ENCODE results near the gene SLIT3.

Gene SLIT3

GRCh38 chr5:169104937-169105494, 195.9 kb downstream of the SLIT3 start:
- DNase-seq (ENCODE audit: low spot score): no peak

DNA sequence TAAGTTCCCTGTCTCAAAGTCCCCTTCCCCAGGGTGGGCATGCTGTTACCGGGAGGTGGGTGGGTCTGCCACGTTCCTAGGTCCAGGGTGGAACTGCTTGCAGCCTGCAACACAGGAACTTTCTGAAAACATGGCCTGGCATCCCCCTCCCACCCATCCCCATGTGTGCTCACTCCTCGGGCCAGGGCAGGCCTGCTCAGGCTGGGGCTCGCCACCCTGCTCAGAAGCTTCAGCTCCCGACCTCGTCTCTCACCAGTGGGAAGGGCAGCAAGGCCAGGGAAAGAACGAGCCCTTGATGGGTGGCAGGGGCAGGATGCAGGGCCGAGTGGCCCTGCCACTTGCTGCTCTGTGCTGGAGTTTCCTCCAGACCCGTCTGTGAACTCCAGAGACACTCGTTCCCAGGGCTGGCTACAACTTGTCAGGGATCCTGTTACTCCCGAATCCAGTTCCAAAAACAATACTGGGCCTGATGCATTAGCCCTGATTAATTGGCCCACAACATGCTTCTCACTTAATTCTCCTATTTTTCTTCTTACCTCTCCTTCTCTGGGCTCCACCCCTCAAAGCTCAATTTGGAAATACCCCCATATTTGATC, 197.3 kb downstream of the SLIT3 start:
- no peak for DNase-seq (ENCODE audit: low spot score)

DNA sequence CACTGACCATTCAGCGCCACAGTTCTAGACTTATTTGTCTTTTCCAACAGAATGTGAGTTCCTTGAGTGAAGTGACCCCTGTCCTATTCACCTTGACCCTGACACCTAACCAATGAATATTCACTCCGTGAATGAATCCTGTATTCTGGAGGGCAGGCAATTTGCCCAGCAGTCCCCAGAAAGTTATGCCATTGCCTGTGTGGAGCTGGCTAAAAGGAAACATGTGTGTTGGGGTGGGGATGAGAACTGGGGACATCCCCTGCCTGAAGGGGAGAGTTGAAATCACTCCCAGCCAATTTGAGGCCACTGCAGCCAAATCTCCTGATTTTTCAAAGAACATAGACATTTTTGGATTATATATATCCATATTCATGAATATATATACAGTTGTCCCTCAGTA, 199.0 kb downstream of the SLIT3 start:
- DNase-seq (ENCODE audit: low spot score): no peak

DNA sequence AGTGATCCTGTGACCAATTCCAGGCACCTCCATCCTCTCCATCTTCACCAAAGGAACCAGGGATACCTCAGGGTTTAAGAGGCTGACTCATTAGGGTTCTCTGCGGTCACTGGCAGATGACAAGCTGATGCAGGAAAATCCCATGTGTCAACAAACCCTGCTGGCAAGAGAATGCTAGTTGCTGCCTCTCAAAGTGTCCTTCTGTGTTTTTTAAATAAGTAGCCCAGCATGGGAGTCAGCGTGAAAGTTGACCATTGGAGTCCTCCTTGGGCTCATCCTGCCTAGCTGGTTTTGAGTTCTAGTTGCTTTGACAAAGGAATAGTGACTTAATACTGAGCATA, 200.2 kb downstream of the SLIT3 start:
- DNase-seq (ENCODE audit: low spot score): no peak

- no peak for DNase-seq (ENCODE audit: low spot score)
Observed at GRCh38 chr5:169099801-169100734, 200.9 kb downstream of the SLIT3 start.

- DNase-seq (ENCODE audit: low spot score): no peak
Observed at GRCh38 chr5:169098331-169099121, 202.4 kb downstream of the SLIT3 start.

DNA sequence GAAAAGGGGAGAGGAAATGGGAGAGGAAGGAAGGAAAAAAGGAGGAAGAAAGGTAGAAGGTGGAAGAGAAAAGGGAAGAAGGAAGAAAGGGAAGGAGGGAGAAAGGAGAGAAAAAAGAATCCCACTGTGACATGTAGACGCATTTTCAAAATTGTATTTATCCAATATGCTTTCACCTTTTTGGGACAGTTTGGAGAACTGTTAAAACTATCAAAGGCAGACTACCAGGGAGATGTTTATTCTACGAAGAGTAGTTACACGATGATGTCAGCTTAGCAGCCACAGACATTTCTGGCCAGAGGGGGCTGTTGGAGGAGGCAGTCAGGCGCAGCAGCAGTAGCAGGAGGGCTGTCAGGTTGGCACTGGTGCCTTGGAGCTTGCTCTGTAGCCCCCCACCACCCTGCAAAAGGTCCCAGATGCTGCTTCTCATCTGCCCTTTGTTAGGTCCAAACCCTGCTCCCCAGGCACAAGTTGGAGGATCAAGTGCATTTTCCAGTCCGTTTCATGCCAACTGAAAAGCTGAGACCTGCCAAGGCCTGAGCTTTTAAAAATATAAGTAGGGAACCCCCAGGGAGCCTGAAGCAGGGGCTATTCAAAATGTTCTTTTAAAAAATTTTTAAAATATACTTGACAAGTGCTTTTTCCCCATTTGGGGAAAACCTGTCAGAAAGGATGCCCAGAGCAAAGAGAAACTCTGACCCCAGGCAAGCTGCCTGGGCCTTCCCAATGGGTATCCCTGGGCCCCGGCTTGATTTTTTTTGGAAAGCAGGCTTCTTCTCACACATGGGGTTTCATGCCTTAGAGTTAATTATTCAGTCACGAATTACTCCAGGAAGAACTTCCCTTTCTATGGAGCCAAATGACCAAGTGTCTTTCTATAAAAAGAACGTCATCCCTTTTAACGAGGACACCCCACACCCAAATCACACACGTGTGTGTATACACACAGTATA, 203.3 kb downstream of the SLIT3 start:
- DNase-seq (ENCODE audit: low spot score): no peak

DNA sequence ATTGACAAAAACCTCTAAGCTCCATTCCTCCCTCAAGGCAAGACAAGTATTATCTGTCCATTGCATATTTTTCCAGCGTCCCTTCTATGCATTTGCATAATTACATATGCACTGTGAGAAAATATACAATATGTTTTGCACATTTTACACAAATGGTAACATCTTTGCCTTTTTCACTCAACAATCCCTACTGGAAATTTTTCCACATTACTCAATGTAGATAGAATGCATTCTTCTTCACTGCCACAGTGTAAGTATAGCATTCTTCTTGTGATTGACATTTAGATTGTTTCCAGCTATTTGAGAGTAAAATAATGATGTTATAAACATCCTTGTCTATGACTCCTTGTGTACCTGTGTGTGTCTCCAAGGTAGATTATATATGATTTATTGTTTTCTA, 205.0 kb downstream of the SLIT3 start:
- DNase-seq (ENCODE audit: low spot score): no peak

GRCh38 chr5:169095410-169095960, 205.5 kb downstream of the SLIT3 start:
- no peak for DNase-seq (ENCODE audit: low spot score)

DNA sequence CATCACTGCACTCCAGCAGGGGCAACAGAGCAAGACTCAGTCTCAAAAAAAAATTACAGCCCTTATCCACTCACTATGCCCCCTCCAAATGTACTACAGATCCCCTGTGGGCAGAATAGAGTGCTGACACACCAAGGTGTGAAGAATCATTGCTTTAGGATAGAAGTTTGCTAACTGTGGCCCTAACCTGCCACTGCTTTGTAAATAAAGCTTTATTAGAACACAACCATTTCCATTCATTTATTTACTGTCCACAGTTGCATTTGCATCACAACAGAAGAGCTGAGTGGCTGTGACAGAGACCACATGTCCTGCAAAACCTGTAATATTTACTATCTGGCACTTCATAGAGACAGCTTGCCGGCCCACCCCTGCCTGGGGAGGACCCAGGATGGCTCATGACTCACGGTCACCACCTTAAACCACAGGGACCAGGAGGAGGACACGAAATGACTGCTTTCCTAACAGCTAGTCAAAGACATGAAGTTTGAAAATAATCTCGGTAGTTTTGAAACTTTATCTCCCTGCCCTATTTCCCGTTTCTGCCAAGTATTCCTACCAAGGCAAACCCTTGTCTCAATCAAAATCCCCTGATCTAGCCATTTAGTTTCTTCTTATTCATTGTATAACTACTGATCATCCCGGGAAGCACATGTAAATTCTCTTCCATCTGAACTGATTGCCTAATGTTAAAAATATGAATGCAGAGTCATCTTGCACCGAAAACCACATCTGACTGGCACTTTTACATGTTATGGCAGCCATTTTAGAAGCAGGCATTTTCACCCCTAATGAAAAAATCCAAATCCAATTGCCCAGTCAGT, 206.1 kb downstream of the SLIT3 start:
- no peak for DNase-seq (ENCODE audit: low spot score)

GRCh38 chr5:169091396-169091980, 209.5 kb downstream of the SLIT3 start:
- no peak for DNase-seq (ENCODE audit: low spot score)

- no peak for DNase-seq (ENCODE audit: low spot score)
Observed at GRCh38 chr5:169089343-169089742, 211.6 kb downstream of the SLIT3 start.

GRCh38 chr5:169088028-169088725, 212.8 kb downstream of the SLIT3 start:
- no peak for DNase-seq (ENCODE audit: low spot score)

DNA sequence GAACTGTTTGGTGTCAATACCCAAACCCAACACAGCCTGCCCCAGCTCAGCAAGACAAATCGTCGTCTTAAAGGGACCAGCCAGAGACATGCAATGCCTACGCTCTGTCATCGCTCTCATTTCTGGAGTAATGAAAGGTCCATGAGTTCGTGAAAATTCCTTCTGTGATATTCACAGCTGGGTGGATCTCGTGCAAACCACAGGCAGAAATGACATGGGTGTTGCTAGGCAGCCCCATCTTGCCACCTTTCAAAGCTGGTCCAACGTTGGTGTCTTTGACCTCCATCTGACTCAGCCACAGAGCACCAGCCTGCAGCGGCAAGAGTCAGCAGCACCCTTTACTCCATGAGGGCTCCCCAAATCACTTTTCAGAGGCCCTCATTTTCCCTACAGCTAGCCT, 215.3 kb downstream of the SLIT3 start:
- no peak for DNase-seq (ENCODE audit: low spot score)

DNA sequence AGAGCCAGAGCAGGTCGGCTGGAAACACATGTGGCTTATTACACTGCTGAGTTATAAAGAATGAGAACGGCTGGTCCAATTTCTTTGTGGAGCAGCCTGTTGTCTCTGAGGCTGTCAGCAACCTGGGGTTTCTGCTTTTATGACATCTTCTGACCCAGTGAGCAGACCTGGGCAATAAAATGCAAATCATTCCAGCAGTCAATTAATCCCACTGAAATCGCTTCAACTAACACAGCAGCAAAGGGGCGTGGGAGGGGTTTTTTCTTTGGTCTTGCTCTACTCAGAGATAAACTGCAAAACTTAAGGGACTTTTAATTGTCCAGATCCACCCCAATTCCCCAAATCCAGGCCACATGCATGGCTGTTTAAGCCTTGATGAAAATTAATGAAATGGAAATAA, 215.7 kb downstream of the SLIT3 start:
- no peak for DNase-seq (ENCODE audit: low spot score)

DNA sequence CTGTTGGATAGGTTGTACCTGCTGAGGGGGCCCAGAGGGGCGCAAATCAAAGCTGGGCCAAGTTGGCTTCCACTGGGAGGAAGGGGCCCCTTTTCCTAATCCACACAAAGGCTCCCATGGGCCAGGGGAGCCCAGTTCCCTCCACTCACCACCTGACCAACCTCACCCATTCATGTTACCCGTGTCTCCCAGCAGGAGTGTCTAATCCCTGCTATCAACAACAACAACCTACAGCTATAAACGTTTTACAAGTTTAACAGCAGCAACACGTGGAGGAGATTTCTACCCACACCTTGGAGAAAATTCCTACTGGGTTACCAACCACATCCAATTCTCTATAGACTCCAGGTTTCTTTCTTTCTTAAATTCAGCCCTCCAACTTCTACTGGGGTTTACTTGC, 216.2 kb downstream of the SLIT3 start:
- no peak for DNase-seq (ENCODE audit: low spot score)

GRCh38 chr5:169083394-169084018, 217.4 kb downstream of the SLIT3 start:
- DNase-seq (ENCODE audit: low spot score): no peak

DNA sequence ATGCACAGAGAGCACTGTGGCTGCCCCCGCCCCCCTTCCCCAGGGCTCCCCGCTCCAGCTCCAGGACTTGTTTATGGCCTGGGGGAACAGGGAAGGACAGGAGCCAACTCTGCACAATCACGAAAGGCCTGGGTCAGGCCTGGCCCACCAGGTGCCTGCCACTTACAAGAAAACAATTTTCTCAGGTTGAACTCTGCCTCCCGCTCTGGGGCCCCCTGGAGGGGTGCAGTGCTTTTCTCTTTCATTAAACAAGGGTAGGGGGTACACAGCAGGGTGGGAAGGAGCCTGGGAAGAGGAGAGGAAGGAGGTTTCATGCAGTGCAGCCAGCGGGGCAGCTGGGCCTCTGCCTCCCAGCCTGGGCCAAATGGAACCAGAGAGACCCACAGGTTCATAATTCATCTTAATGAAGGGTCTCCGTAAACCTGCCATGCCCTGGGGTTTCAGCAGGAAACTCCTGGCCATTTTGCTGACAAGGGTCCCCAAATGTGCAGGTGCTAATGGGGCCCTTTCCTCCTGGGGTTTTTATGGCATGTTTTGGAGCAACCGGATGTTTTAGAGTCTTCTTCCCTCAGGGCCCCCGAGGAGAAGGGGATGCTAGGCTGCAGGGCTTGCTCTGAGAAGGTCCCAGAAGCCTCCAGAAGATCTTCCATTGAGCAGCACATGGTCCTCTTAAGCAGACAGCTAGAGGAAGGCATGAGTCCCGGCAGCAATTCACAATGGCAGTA, 219.8 kb downstream of the SLIT3 start:
- no peak for DNase-seq (ENCODE audit: low spot score)
